ENCODE results near the gene CELF4.

DNA sequence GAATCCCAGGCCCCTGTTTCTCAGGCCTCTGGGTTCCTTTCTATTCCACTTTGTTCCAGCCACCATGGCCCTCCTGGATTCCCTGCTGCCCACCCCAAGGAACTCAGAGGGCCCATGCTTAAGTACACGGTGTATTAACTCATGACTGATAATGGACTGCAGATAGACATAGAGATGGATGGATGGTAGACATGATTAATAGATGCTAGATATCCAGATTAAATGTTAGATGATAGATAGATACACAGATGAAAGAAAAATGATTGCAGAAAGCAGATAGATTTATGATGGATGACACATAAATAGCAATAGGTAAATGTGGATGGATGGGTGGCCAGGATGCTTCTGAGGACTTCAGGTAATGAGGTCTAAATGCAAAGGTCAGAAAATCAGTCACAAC, 278.0 kb downstream of the CELF4 start:
- TF ChIP-seq, protein P1, sequence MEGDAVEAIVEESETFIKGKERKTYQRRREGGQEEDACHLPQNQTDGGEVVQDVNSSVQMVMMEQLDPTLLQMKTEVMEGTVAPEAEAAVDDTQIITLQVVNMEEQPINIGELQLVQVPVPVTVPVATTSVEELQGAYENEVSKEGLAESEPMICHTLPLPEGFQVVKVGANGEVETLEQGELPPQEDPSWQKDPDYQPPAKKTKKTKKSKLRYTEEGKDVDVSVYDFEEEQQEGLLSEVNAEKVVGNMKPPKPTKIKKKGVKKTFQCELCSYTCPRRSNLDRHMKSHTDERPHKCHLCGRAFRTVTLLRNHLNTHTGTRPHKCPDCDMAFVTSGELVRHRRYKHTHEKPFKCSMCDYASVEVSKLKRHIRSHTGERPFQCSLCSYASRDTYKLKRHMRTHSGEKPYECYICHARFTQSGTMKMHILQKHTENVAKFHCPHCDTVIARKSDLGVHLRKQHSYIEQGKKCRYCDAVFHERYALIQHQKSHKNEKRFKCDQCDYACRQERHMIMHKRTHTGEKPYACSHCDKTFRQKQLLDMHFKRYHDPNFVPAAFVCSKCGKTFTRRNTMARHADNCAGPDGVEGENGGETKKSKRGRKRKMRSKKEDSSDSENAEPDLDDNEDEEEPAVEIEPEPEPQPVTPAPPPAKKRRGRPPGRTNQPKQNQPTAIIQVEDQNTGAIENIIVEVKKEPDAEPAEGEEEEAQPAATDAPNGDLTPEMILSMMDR (IDR thresholded peaks at IDR 0.05) = no peak
- TF ChIP-seq POLR2A (IDR thresholded peaks at IDR 0.05) = no peak
